OCI-LY3 (cell line): Measurements from ENCODE around the gene ANXA11.

Source experiments
- EZH2phosphoT487 ChIP-seq: fragments of 200-600 bp; shearing (Covaris generic); IDR thresholded peaks from 2 replicates; pipeline ENCODE4 v1.6.1; 2018; ENCODE audit warnings: antibody characterized with exemption, mixed run types, low read depth
- TF ChIP-seq, protein P1 (sequence below): fragments of 200-600, 300-600 bp; sonication (generic); IDR thresholded peaks from 2 replicates; pipeline ENCODE4 v1.5.1; 2014; ENCODE audit warnings: antibody characterized with exemption, low read length, low read depth

DNA sequence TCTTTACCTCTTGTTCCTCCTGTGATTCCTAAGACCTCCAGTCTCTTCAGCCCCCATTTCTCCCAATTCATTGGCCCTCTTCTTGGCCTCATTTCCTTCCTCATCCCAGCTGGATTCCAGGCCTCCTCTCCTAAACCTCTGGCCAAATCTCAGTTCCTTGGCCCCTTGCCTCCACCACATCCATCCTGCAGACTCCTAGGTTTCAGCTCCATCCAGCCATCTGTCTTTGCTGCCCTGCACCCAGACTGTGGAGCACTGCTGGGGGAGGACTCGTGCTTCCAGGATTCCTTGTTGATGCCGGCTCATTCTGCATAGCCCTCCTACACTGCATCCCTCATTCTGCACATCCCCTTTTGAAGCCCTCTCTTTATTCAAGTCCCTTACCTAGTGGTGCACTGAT, 66.1 kb downstream of the ANXA11 start:
- TF ChIP-seq, protein P1, sequence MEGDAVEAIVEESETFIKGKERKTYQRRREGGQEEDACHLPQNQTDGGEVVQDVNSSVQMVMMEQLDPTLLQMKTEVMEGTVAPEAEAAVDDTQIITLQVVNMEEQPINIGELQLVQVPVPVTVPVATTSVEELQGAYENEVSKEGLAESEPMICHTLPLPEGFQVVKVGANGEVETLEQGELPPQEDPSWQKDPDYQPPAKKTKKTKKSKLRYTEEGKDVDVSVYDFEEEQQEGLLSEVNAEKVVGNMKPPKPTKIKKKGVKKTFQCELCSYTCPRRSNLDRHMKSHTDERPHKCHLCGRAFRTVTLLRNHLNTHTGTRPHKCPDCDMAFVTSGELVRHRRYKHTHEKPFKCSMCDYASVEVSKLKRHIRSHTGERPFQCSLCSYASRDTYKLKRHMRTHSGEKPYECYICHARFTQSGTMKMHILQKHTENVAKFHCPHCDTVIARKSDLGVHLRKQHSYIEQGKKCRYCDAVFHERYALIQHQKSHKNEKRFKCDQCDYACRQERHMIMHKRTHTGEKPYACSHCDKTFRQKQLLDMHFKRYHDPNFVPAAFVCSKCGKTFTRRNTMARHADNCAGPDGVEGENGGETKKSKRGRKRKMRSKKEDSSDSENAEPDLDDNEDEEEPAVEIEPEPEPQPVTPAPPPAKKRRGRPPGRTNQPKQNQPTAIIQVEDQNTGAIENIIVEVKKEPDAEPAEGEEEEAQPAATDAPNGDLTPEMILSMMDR = no peak
- TF ChIP-seq EZH2phosphoT487 = no peak
